ENCODE measurements around the gene PCYOX1L. TPM values are rescaled to one million over a fixed set of nuclear protein-coding genes. Genes with fewer than 3 reads are reported as not detected.

PCYOX1L gene
- total RNA-seq, 1 experiment from 2014 or later: 15.3 TPM

GRCh38 chr5:149348518-149348917 is 9.3 kb upstream of the PCYOX1L start:
- H3K4me2 ChIP-seq (ENCODE audit: insufficient read depth, insufficient read length, low read length): no peak overlapping the region
- no peak overlapping the region for H4K5ac ChIP-seq (ENCODE audit: insufficient read length, low read depth, low read length)
- WGBS (ENCODE audit: extremely low coverage, insufficient read length, low lambda C conversion rate): no CpG with 5 or more reads among the region's 1 CpG
- H2AFZ ChIP-seq (ENCODE audit: low read length): no peak overlapping the region
- H3K9ac ChIP-seq (ENCODE audit: extremely low read depth, insufficient read length, low read length): no peak overlapping the region
- H3K18ac ChIP-seq (ENCODE audit: insufficient read length, low read depth, low read length): no peak overlapping the region
- H2BK5ac ChIP-seq (ENCODE audit: insufficient read length, low read length): no peak overlapping the region
- peaks cover 33 to 66% (median 63%) of the 10 kb centered on the region in 3 experiments; a peak in 6 of 7 replicates for H3K36me3 Mint-ChIP-seq (ENCODE audit: insufficient read depth in 1 of 3, low read depth in 3 of 3)
- H3K4me1 ChIP-seq (ENCODE audit: insufficient read depth, low read length): no peaks in the 10 kb centered on the region
- no peak overlapping the region for H3T11ph ChIP-seq (ENCODE audit: low read length)
- no peak overlapping the region for H2BK12ac ChIP-seq (ENCODE audit: insufficient read length, low read depth, low read length)
- H3K23ac ChIP-seq (ENCODE audit: insufficient read length, low read depth, low read length): no peak overlapping the region
- H4K20me1 ChIP-seq (ENCODE audit: control insufficient read depth, insufficient read depth, insufficient read length): no peaks in the 10 kb centered on the region
- H2BK120ac ChIP-seq (ENCODE audit: low read depth, low read length, poor library complexity, severe bottlenecking): no peak overlapping the region
- no peaks in the 10 kb centered on the region for H3K27me3 ChIP-seq (ENCODE audit: insufficient read depth, low read length)
- peaks cover 3% of the 10 kb centered on the region; the same call in 1 of the 2 replicates for H3K27me3 Mint-ChIP-seq (ENCODE audit: low read depth)
- no peak overlapping the region for H3K4ac ChIP-seq (ENCODE audit: low read depth, low read length)
- H3K79me1 ChIP-seq (ENCODE audit: insufficient read depth, low read depth, low read length, poor library complexity, severe bottlenecking): peaks cover 4% of the 10 kb centered on the region
- peaks cover 9 to 17% of the 10 kb centered on the region in 2 experiments for H3K4me1 Mint-ChIP-seq
- peaks cover 7% of the 10 kb centered on the region; the same call in 1 of the 2 replicates for H3K79me2 ChIP-seq (ENCODE audit: insufficient read depth, low read length)
- H4K8ac ChIP-seq (replicated peaks; ENCODE audit: insufficient read length, low read depth, low read length): no peak overlapping the region
- no peak overlapping the region for H2AK5ac ChIP-seq (ENCODE audit: insufficient read length, low read length)
- no peaks in the 10 kb centered on the region for H3K9me3 Mint-ChIP-seq
- no peak overlapping the region for H2BK15ac ChIP-seq (ENCODE audit: low read depth, low read length)
- no peak overlapping the region for H2BK20ac ChIP-seq (ENCODE audit: low read depth, low read length, poor library complexity, severe bottlenecking)
- no peak overlapping the region for H3K14ac ChIP-seq (ENCODE audit: insufficient read depth, low read length)
- no peak overlapping the region for H3K27ac ChIP-seq (ENCODE audit: insufficient read length, low read depth, low read length)
- peaks cover 13% of the 10 kb centered on the region for H3K23me2 ChIP-seq (ENCODE audit: insufficient read length, low read depth, low read length, poor library complexity, severe bottlenecking)
- H3K4me3 Mint-ChIP-seq: no peak overlapping the region
- no peak for TF ChIP-seq CTCF (conservative IDR thresholded peaks at IDR 0.05)
- H3K9me3 ChIP-seq (ENCODE audit: control insufficient read depth, low read depth, low read length): no peaks in the 10 kb centered on the region
- no peak overlapping the region for H4K91ac ChIP-seq (ENCODE audit: insufficient read length, low read depth, low read length)
- H3K27ac Mint-ChIP-seq: no peak overlapping the region
- no peak for DNase-seq
- no peak overlapping the region for H3K56ac ChIP-seq (ENCODE audit: insufficient read length, low read depth, low read length)

Measured in H9 (cell line).